Loucy (cell line): ENCODE data around the gene HOXB1.

Experiments
- H2AFZ ChIP-seq: fragments of 200-600 bp; sonication (generic); 2 replicates; pipeline ENCODE4 v1.6.0; 2016; ENCODE audit warnings: antibody characterized with exemption, mild to moderate bottlenecking, low read length, moderate library complexity
- H3F3A ChIP-seq: fragments of 200-600 bp; 2 replicates; pipeline ENCODE4 v1.6.0; 2016; ENCODE audit warnings: antibody characterized with exemption, low read depth, mild to moderate bottlenecking
- H3K27me3 ChIP-seq: fragments of 200-600 bp; sonication (generic); 2 replicates; pipeline ENCODE4 v1.6.1; 2014; ENCODE audit warnings: low read length, mild to moderate bottlenecking; ENCODE audit not compliant: insufficient read depth, poor library complexity, severe bottlenecking
- H3K36me3 ChIP-seq: fragments of 200-600 bp; sonication (generic); 2 replicates; pipeline ENCODE4 v1.6.1; 2016; ENCODE audit warnings: low read length; ENCODE audit not compliant: insufficient read depth
- H3K4me1 ChIP-seq: fragments of 200-600 bp; sonication (generic); 2 replicates; pipeline ENCODE4 v1.5.1; 2014; ENCODE audit warnings: low read length, mild to moderate bottlenecking; ENCODE audit not compliant: insufficient read depth, poor library complexity, severe bottlenecking
- H3K4me2 ChIP-seq: fragments of 200-600 bp; sonication (generic); 2 replicates; pipeline ENCODE4 v1.6.0; 2014; ENCODE audit warnings: antibody characterized with exemption, low read length, low read depth, mild to moderate bottlenecking; ENCODE audit not compliant: poor library complexity, severe bottlenecking
- H3K4me3 ChIP-seq: fragments of 200-600 bp; sonication (generic); 2 replicates; pipeline ENCODE4 v1.5.1; 2014; ENCODE audit warnings: low read length, mild to moderate bottlenecking, mixed read lengths; ENCODE audit not compliant: poor library complexity, severe bottlenecking
- H3K79me2 ChIP-seq: fragments of 200-600 bp; sonication (generic); 2 replicates; pipeline ENCODE4 v1.6.1; 2014; ENCODE audit warnings: low read length; ENCODE audit not compliant: insufficient read depth
- H3K9ac ChIP-seq: fragments of 200-600 bp; sonication (generic); 2 replicates; pipeline ENCODE4 v1.6.0; 2014; ENCODE audit warnings: mild to moderate bottlenecking, low read depth, low read length, moderate library complexity; ENCODE audit not compliant: poor library complexity, severe bottlenecking
- H3K9me2 ChIP-seq: fragments of 200-600 bp; sonication (generic); replicated peaks from 2 replicates; pipeline ENCODE4 v1.6.1; 2016; ENCODE audit warnings: low read depth, low read length, mixed read lengths
- H3K9me3 ChIP-seq: fragments of 200-600 bp; sonication (generic); 2 replicates; pipeline ENCODE4 v1.6.1; 2014; ENCODE audit warnings: mild to moderate bottlenecking, antibody characterized with exemption, low read length, low read depth; ENCODE audit not compliant: insufficient read depth
- H4K20me1 ChIP-seq: fragments of 200-600 bp; sonication (generic); 2 replicates; pipeline ENCODE4 v1.6.0; 2014; ENCODE audit warnings: antibody characterized with exemption, low read length, mild to moderate bottlenecking; ENCODE audit not compliant: insufficient read depth, poor library complexity, severe bottlenecking
- CTCF ChIP-seq: fragments of 200-600 bp; sonication (generic); conservative IDR thresholded peaks from 2 replicates; pipeline ENCODE4 v1.5.1; 2014; ENCODE audit warnings: mild to moderate bottlenecking, antibody characterized with exemption, low read length
- EZH2phosphoT487 ChIP-seq: fragments of 200-600 bp; IDR thresholded peaks from 2 replicates; pipeline ENCODE4 v1.6.1; 2018; ENCODE audit warnings: antibody characterized with exemption, mild to moderate bottlenecking, moderate library complexity, borderline replicate concordance

HOXB1 gene

DNA sequence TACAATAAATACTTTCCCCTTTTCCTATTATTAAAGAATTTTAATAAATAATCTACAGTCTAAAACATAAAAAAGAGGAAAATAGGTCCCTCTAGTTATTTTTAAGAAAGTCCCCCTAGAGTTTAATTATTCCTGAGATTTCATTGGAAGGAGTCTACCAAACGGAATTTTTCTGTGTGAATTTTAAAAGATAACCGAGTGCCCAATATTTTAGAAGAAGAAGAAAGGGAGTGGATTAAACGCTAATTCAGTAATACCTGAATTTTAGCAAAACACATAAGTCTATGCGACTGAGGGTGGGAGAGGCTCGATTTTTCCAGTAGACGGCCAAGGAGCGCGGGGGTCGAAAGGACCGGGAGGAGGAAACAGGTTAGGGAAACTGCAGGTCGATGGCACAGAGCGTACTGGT, 11.9 kb upstream of the HOXB1 start:
- H3K9ac ChIP-seq: peak overlapping the region; percentile 98
- peak overlapping the region; percentile 96 for H3K4me2 ChIP-seq
- peaks cover 2% of the 10 kb centered on the region; the same call in 1 of the 2 replicates for H3K36me3 ChIP-seq
- no peaks in the 10 kb centered on the region for H3K9me2 ChIP-seq
- peaks cover 26% of the 10 kb centered on the region for H3K27me3 ChIP-seq
- H3K9me3 ChIP-seq: no peaks in the 10 kb centered on the region
- H3K4me1 ChIP-seq: peaks cover 48% of the 10 kb centered on the region
- TF ChIP-seq CTCF: no peak
- TF ChIP-seq EZH2phosphoT487: no peak
- H3K79me2 ChIP-seq: peaks cover 86% of the 10 kb centered on the region
- H3K4me3 ChIP-seq: peak overlapping the region; percentile 95
- peaks cover 4% of the 10 kb centered on the region for H4K20me1 ChIP-seq
- H2AFZ ChIP-seq: no peak overlapping the region
- peaks cover 17% of the 10 kb centered on the region for H3F3A ChIP-seq

DNA sequence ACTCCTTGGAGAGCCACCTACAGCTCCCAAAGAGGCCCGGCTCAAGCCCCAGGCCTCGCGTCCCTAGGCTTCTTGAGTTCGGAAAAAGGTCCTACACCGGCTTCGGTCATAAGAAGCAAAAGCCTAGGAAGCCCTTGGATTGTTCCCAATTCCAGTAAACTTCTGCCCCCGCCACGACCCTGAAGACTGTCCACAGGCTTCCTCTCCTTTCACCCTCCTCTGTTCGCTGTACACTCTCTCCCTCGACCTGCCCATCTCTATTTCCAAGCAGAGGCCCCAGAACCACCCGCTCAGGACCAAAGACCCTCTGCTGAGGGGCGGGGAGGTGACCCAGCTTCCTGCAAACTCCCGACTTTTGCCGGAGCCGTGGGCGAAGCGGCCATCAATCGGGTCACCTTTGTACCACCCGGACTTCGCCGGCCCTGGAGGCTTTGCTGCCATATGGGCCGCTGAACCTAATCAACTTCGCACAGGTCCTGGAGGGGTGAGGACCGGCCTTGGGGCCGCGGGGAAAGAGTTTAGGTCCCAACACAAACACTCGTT, 11.4 kb upstream of the HOXB1 start:
- H3K4me1 ChIP-seq: peaks cover 42% of the 10 kb centered on the region
- peak overlapping the region; percentile 11; the same call in 1 of the 2 replicates for H2AFZ ChIP-seq
- H3K4me3 ChIP-seq: peak overlapping the region; percentile 95
- no peaks in the 10 kb centered on the region for H3K9me3 ChIP-seq
- TF ChIP-seq EZH2phosphoT487 (no peak), CTCF (no peak)
- peak overlapping the region; percentile 96 for H3K4me2 ChIP-seq
- H3K36me3 ChIP-seq: no peaks in the 10 kb centered on the region
- peaks cover 12% of the 10 kb centered on the region for H3F3A ChIP-seq
- H3K79me2 ChIP-seq: peaks cover 82% of the 10 kb centered on the region
- peaks cover 4% of the 10 kb centered on the region for H4K20me1 ChIP-seq
- H3K27me3 ChIP-seq: peaks cover 26% of the 10 kb centered on the region
- peak overlapping the region; percentile 98 for H3K9ac ChIP-seq
- no peaks in the 10 kb centered on the region for H3K9me2 ChIP-seq

DNA sequence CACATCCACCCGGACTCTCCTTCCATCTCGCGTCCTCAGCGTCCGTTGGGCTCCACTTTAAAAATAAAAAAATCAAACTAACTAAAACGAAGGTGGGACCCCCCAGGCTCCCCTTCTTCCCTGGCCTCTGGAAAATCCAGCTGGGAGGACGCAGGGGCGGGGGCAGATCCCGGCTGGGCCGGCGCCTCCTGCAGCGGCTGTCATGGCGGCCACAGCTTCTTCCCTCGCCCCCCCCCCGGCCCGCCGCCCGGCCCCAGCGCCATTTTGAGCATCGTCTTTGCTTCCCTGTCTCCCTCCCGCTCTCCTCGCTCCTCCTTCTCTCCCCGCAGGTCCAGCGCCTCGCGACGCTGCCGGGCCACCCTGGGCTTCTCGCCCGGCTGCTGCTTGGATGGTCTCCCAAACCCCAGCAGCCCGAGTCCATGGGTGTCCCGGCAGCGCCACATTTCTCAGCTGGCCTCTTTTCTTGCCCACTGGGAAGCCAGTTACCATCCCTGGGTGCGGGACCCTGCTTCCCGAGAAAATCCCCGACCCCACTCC, 10.8 kb upstream of the HOXB1 start:
- peak overlapping the region; percentile 98 for H3K9ac ChIP-seq

More for the DNA sequence above, 10.8 kb upstream of the HOXB1 start:
- Histone ChIP-seq H3K9me3 (no peaks in the 10 kb centered on the region), H3K9me2 (no peaks in the 10 kb centered on the region), H3K79me2 (peaks cover 80% of the 10 kb centered on the region), H3K4me1 (peaks cover 39% of the 10 kb centered on the region), H3K4me3 (peak overlapping the region; percentile 95), H2AFZ (peak overlapping the region; percentile 65; the same call in 1 of the 2 replicates), H3F3A (peaks cover 10% of the 10 kb centered on the region), H3K36me3 (no peaks in the 10 kb centered on the region), H3K4me2 (peak overlapping the region; percentile 96), H3K27me3 (peaks cover 26% of the 10 kb centered on the region), H4K20me1 (peaks cover 4% of the 10 kb centered on the region)
- TF ChIP-seq EZH2phosphoT487 (no peak), CTCF (no peak)
